PC-9 (cell line): ENCODE data around the gene CEP76. TPM values are rescaled to one million over a fixed set of nuclear protein-coding genes. Genes with fewer than 3 reads are reported as not detected.

Experiments
- BruUV-seq: library from RNA; stranded (reverse); fragments of 400-500 nt; replicated peaks from 2 replicates; lab custom pipeline; 2021; lab: Mats Ljungman, UMichigan
- CTCF ChIA-PET: fragments of 300-600 bp; sonication (Branson Sonifier 250); formaldehyde crosslinking; loops from one replicate; lab custom pipeline; 2022; ENCODE audit warnings: antibody characterized with exemption; lab: Charles Lee
- POLR2A ChIA-PET: fragments of 300-600 bp; sonication (Branson Sonifier 250); formaldehyde crosslinking; loops from one replicate; lab custom pipeline; 2022; ENCODE audit warnings: antibody characterized with exemption; ENCODE audit not compliant: unreplicated experiment; lab: Charles Lee
- DNase-seq, 2 experiments: peaks; one replicate each; pipeline versions ENCODE4 v3.0.0 to v3.0.0-alpha.2; 2015 to 2022; ENCODE audit warnings: mixed read lengths in 1 of 2
- H2AFZ ChIP-seq: fragments of 200-600 bp; sonication (generic); 2 replicates; pipeline ENCODE4 v1.8.1; 2017; ENCODE audit warnings: antibody characterized with exemption
- H3F3A ChIP-seq: fragments of 200-600 bp; sonication (generic); 2 replicates; pipeline ENCODE4 v1.8.1; 2017; ENCODE audit warnings: antibody characterized with exemption, mild to moderate bottlenecking, low read depth; ENCODE audit not compliant: insufficient read depth
- H3K27ac ChIP-seq: fragments of 200-600 bp; sonication (generic); 2 replicates; pipeline ENCODE4 v1.6.1; 2016; ENCODE audit warnings: mixed run types
- H3K27me3 ChIP-seq: fragments of 200-600 bp; sonication (generic); 2 replicates; pipeline ENCODE4 v1.6.1; 2016; ENCODE audit warnings: low read depth, mixed run types; ENCODE audit not compliant: insufficient read depth
- H3K36me3 ChIP-seq: fragments of 200-600 bp; sonication (generic); 2 replicates; pipeline ENCODE4 v1.6.1; 2016; ENCODE audit warnings: low read depth, mixed run types
- H3K4me1 ChIP-seq: fragments of 200-600 bp; sonication (generic); replicated peaks from 2 replicates; pipeline ENCODE4 v1.6.1; 2016; ENCODE audit warnings: mixed run types; ENCODE audit not compliant: insufficient read depth
- H3K4me2 ChIP-seq: fragments of 200-600 bp; sonication (generic); 2 replicates; pipeline ENCODE4 v1.6.1; 2017; ENCODE audit warnings: mixed run types
- H3K4me3 ChIP-seq: fragments of 200-600 bp; sonication (generic); 2 replicates; pipeline ENCODE4 v1.6.1; 2016; ENCODE audit warnings: mixed run types
- H3K79me2 ChIP-seq: fragments of 200-600 bp; sonication (generic); 2 replicates; pipeline ENCODE4 v1.6.1; 2017; ENCODE audit warnings: low read depth, mixed run types
- H3K9me2 ChIP-seq: fragments of 200-600 bp; sonication (generic); 2 replicates; pipeline ENCODE4 v1.8.1; 2017; ENCODE audit warnings: mild to moderate bottlenecking; ENCODE audit not compliant: insufficient read depth
- H3K9me3 ChIP-seq: fragments of 200-600 bp; sonication (generic); 2 replicates; pipeline ENCODE4 v1.8.1; 2016; ENCODE audit warnings: low read depth; ENCODE audit not compliant: insufficient read depth
- H4K20me1 ChIP-seq: fragments of 200-600 bp; sonication (generic); 2 replicates; pipeline ENCODE4 v1.8.1; 2017; ENCODE audit not compliant: insufficient read depth
- EZH2 ChIP-seq: fragments of 200-600 bp; sonication (generic); IDR thresholded peaks from 2 replicates; pipeline ENCODE4 v1.8.0; 2017; ENCODE audit warnings: antibody characterized with exemption, low read depth
- intact Hi-C: fragments of 100-400 bp; cut with micrococcal nuclease; formaldehyde crosslinking; loops from one replicate; pipeline ENCODE4 v1.10.0; 2022; ENCODE audit not compliant: unreplicated experiment
- total RNA-seq: library from RNA; stranded (reverse); gene quantifications from 2 replicates; pipeline ENCODE4 v1.2.3, GENCODE V29; 2021
- TF ChIP-seq, protein P1 (sequence below): fragments of 200-600 bp; sonication (generic); conservative IDR thresholded peaks from 2 replicates; pipeline ENCODE4 v1.6.1; 2017; ENCODE audit warnings: mixed run types, antibody characterized with exemption, mild to moderate bottlenecking, moderate library complexity

CEP76 gene
- total RNA-seq, 1 experiment from 2014 or later, result 14.5 TPM

DNA sequence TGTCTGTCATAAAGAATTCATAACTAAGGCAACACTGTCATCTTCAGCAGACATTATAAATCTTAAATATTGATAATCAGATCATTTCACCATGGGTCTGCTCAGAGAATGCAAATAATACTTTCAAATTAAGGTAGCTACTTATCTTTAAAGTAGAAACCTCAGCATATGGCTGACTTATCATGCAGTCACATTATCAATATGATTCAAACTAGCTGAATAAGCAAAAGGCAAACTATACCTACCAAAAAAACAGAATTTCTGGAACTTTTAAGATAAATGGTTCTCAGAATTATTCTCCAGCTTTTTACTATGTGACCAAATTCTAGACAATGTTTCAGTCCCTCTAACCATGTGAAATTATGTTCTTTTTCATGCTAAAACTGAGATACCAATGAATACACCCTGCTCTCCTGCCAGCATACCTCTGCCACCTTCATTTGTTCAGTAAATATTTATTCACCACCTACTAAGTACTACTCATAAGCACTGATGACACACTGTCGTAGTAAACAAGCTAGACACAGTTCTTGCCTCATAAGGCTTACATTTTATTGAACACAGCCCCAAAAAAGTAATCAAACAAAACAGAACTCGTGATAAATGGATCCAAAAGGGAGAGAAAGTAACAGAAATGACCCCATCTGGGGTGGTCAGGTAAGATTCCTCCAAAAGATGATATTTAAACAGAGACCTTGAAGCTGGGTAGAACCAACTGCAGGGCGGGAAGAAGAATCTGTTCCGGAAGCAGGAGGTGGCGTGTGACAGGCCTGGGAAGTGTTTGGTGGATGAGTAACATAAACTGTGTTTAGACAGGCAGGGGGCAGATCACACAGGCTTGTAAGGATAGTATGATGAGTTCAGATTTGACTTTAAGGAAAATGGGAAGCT, 62.3 kb downstream of the CEP76 start:
- Histone ChIP-seq H3K4me3 (no peak overlapping the region), H3K27ac (no peak overlapping the region), H3F3A (no peaks in the 10 kb centered on the region; the same call in 1 of the 2 replicates), H4K20me1 (no peaks in the 10 kb centered on the region), H3K27me3 (no peaks in the 10 kb centered on the region), H3K4me2 (no peak overlapping the region), H3K9me3 (no peaks in the 10 kb centered on the region), H3K79me2 (0 out of 2 replicates have a peak, but pooled peaks cover 3% of the 10 kb centered on the region), H3K9me2 (no peaks in the 10 kb centered on the region), H2AFZ (no peak overlapping the region), H3K4me1 (peaks cover 3% of the 10 kb centered on the region), H3K36me3 (no peaks in the 10 kb centered on the region)
- CTCF ChIA-PET, result no interaction called here
- no peak for DNase-seq
- no TSS peak for BruUV-seq
- POLR2A ChIA-PET, result no interaction called here
- TF ChIP-seq EZH2, result no peak
- TF ChIP-seq, protein P1, sequence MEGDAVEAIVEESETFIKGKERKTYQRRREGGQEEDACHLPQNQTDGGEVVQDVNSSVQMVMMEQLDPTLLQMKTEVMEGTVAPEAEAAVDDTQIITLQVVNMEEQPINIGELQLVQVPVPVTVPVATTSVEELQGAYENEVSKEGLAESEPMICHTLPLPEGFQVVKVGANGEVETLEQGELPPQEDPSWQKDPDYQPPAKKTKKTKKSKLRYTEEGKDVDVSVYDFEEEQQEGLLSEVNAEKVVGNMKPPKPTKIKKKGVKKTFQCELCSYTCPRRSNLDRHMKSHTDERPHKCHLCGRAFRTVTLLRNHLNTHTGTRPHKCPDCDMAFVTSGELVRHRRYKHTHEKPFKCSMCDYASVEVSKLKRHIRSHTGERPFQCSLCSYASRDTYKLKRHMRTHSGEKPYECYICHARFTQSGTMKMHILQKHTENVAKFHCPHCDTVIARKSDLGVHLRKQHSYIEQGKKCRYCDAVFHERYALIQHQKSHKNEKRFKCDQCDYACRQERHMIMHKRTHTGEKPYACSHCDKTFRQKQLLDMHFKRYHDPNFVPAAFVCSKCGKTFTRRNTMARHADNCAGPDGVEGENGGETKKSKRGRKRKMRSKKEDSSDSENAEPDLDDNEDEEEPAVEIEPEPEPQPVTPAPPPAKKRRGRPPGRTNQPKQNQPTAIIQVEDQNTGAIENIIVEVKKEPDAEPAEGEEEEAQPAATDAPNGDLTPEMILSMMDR, result no peak
- intact Hi-C loops, result no loop called here

GRCh38 chr18:12638644-12639124, 63.8 kb downstream of the CEP76 start:
- H3K4me1 ChIP-seq, result no peaks in the 10 kb centered on the region
- no peaks in the 10 kb centered on the region for H4K20me1 ChIP-seq
- ChIA-PET CTCF (no interaction called here), POLR2A (no interaction called here)
- intact Hi-C loops, result no loop called here
- H3K4me3 ChIP-seq, result no peak overlapping the region
- no peak for TF ChIP-seq EZH2
- TF ChIP-seq, protein P1, result no peak
- DNase-seq, result no peak
- H3K27me3 ChIP-seq, result no peaks in the 10 kb centered on the region
- H3K79me2 ChIP-seq, result no peaks in the 10 kb centered on the region
- H2AFZ ChIP-seq, result no peak overlapping the region
- H3K9me3 ChIP-seq, result no peaks in the 10 kb centered on the region
- H3K9me2 ChIP-seq, result no peaks in the 10 kb centered on the region
- BruUV-seq, result no TSS peak
- no peak overlapping the region for H3K4me2 ChIP-seq
- H3K27ac ChIP-seq, result no peak overlapping the region
- H3K36me3 ChIP-seq, result no peaks in the 10 kb centered on the region
- no peaks in the 10 kb centered on the region; the same call in 1 of the 2 replicates for H3F3A ChIP-seq

GRCh38 chr18:12637901-12638643, 64.5 kb downstream of the CEP76 start:
- intact Hi-C loops, result no loop called here
- no peaks in the 10 kb centered on the region for H3K4me1 ChIP-seq
- peak in 1 of 2 experiments; percentile 40 for DNase-seq
- no peaks in the 10 kb centered on the region for H4K20me1 ChIP-seq
- ChIA-PET CTCF (no interaction called here), POLR2A (no interaction called here)
- no peak overlapping the region for H2AFZ ChIP-seq
- no peak overlapping the region for H3K27ac ChIP-seq
- no peaks in the 10 kb centered on the region for H3K79me2 ChIP-seq
- no peaks in the 10 kb centered on the region for H3K36me3 ChIP-seq
- H3K4me3 ChIP-seq, result no peak overlapping the region
- H3K4me2 ChIP-seq, result no peak overlapping the region
- H3F3A ChIP-seq, result no peaks in the 10 kb centered on the region; the same call in 1 of the 2 replicates
- TF ChIP-seq, protein P1, result no peak
- no peak for TF ChIP-seq EZH2
- H3K27me3 ChIP-seq, result no peaks in the 10 kb centered on the region
- no peaks in the 10 kb centered on the region for H3K9me3 ChIP-seq
- H3K9me2 ChIP-seq, result no peaks in the 10 kb centered on the region
- no TSS peak for BruUV-seq
